ENCODE data around the gene DEDD. TPM values are rescaled to one million over a fixed set of nuclear protein-coding genes. Genes with fewer than 3 reads are reported as not detected.
A peak's percentile ranks its signal among the peaks of the same experiment; 100 is the strongest.

Gene DEDD
- total and polyA plus RNA-seq, 2 of the 13 experiments (the other 11 are each of a cell fraction or from before 2014, with no cell fraction given) = 12.6 to 27.8 TPM

- 0 out of 2 replicates have a peak, but pooled peaks have one; percentile 10 for TF ChIP-seq ZNF710 (CRISPR knock-in tag; IDR thresholded peaks at IDR 0.05; ENCODE audit: borderline replicate concordance)
- TF ChIP-seq ZNF564 (CRISPR knock-in tag; IDR thresholded peaks at IDR 0.05) = no peak; the same call in 1 of the 2 replicates
- no peak for TF ChIP-seq ZNF609 (CRISPR knock-in tag; IDR thresholded peaks at IDR 0.05; ENCODE audit: borderline replicate concordance)
- TF ChIP-seq SYNCRIP (IDR thresholded peaks at IDR 0.05; ENCODE audit: insufficient read depth, low read depth, low read length) = no peak
- TF ChIP-seq ATF2 (CRISPR knock-in tag; IDR thresholded peaks at IDR 0.05) = no peak
- peak; percentile 92 for TF ChIP-seq GABPB1 (CRISPR knock-in tag; IDR thresholded peaks at IDR 0.05)
- 0 out of 2 replicates have a peak, but pooled peaks have one; percentile 56 for TF ChIP-seq ZNF333 (CRISPR knock-in tag; IDR thresholded peaks at IDR 0.05; ENCODE audit: borderline replicate concordance)
- 0 out of 2 replicates have a peak, but pooled peaks have one; percentile 9 for TF ChIP-seq HNRNPL (IDR thresholded peaks at IDR 0.05; ENCODE audit: low read depth, low read length)
- 0 out of 2 replicates have a peak, but pooled peaks have one; percentile 44 for TF ChIP-seq EED (CRISPR knock-in tag; IDR thresholded peaks at IDR 0.05)
- no peak; the same call in 1 of the 2 replicates for TF ChIP-seq ZNF501 (CRISPR knock-in tag; IDR thresholded peaks at IDR 0.05)
- TF ChIP-seq SP2 (CRISPR knock-in tag; IDR thresholded peaks at IDR 0.05) = no peak
- TF ChIP-seq ZSCAN31 (CRISPR knock-in tag; IDR thresholded peaks at IDR 0.05; ENCODE audit: low read depth) = peak; percentile 74
- TF ChIP-seq ZNF343 (CRISPR knock-in tag; IDR thresholded peaks at IDR 0.05) = no peak
- no peak for TF ChIP-seq HNRNPUL1 (IDR thresholded peaks at IDR 0.05; ENCODE audit: low read depth, low read length)
- peak; percentile 59 for TF ChIP-seq PRPF4 (IDR thresholded peaks at IDR 0.05; ENCODE audit: low read depth, low read length, poor library complexity, severe bottlenecking)
- TF ChIP-seq DNMT3B (CRISPR knock-in tag; conservative IDR thresholded peaks at IDR 0.05) = no peak
- 0 out of 2 replicates have a peak, but pooled peaks have one; percentile 37 for TF ChIP-seq BCL3 (CRISPR knock-in tag; IDR thresholded peaks at IDR 0.05)
- no peak for TF ChIP-seq ZNF570 (CRISPR knock-in tag; IDR thresholded peaks at IDR 0.05; ENCODE audit: borderline replicate concordance)
Observed at GRCh38 chr1:161132410-161133219, at the start of gene DEDD (continued).

Measured in HepG2 (cell line).